ENCODE results near the gene EEIG2.

The EEIG2 gene

GRCh38 chr1:108551137-108551862 is 8.6 kb upstream of the EEIG2 start:
- DNase-seq, result no peak

- DNase-seq, result no peak
Observed at GRCh38 chr1:108553905-108554304, 6.0 kb upstream of the EEIG2 start.

- no peak for DNase-seq
Observed at GRCh38 chr1:108554682-108555427, 5.0 kb upstream of the EEIG2 start.

- no peak for DNase-seq
Observed at GRCh38 chr1:108556066-108556465, 3.8 kb upstream of the EEIG2 start.

- no peak for DNase-seq
Observed at GRCh38 chr1:108556499-108556898, 3.4 kb upstream of the EEIG2 start.

GRCh38 chr1:108557296-108557695 is 2.6 kb upstream of the EEIG2 start:
- no peak for DNase-seq

- DNase-seq, result no peak
Observed at GRCh38 chr1:108560189-108560873, 431 bp downstream of the EEIG2 start.

- peak; percentile 38 for DNase-seq
Observed at GRCh38 chr1:108560874-108561459, 1.1 kb downstream of the EEIG2 start.

GRCh38 chr1:108561689-108562326 is 1.9 kb downstream of the EEIG2 start:
- DNase-seq, result peak; percentile 47

GRCh38 chr1:108563808-108564207 is 3.9 kb downstream of the EEIG2 start:
- DNase-seq, result no peak

- no peak for DNase-seq
Observed at GRCh38 chr1:108565081-108565480, 5.2 kb downstream of the EEIG2 start.

- DNase-seq, result no peak
Observed at GRCh38 chr1:108565512-108565911, 5.6 kb downstream of the EEIG2 start.

- DNase-seq, result no peak
Observed at GRCh38 chr1:108568589-108568988, 8.7 kb downstream of the EEIG2 start.

GRCh38 chr1:108569097-108569728 is 9.3 kb downstream of the EEIG2 start:
- DNase-seq, result no peak

- no peak for DNase-seq
Observed at GRCh38 chr1:108570128-108570527, 10.2 kb downstream of the EEIG2 start.

GRCh38 chr1:108570998-108571401 is 11.1 kb downstream of the EEIG2 start:
- no peak for DNase-seq

- no peak for DNase-seq
Observed at GRCh38 chr1:108572182-108572581, 12.3 kb downstream of the EEIG2 start.

- DNase-seq, result no peak
Observed at GRCh38 chr1:108573183-108573582, 13.3 kb downstream of the EEIG2 start.

- DNase-seq, result no peak
Observed at GRCh38 chr1:108574008-108574407, 14.1 kb downstream of the EEIG2 start.

- no peak for DNase-seq
Observed at GRCh38 chr1:108575375-108575774, 15.5 kb downstream of the EEIG2 start.

GRCh38 chr1:108583757-108584427 is 24.0 kb downstream of the EEIG2 start:
- DNase-seq, result no peak

GRCh38 chr1:108584428-108584856 is 24.5 kb downstream of the EEIG2 start:
- DNase-seq, result no peak

Data from NCI-H774 (cell line).